D721Med (cell line): ENCODE results near the gene EIF2D.

Experiments used
- DNase-seq: peaks from one replicate; pipeline ENCODE4 v3.0.0; 2011; ENCODE audit warnings: low spot score; ENCODE audit not compliant: insufficient read length
- FAIRE-seq: peaks from 2 replicates; lab custom pipeline; 2011; peaks lifted over from hg19 to GRCh38; lab: Jason Lieb, UNC
- TF ChIP-seq, protein P1 (sequence below): IDR thresholded peaks from 2 replicates; pipeline ENCODE4 v1.5.1; 2012; ENCODE audit warnings: mild to moderate bottlenecking, control low read depth; ENCODE audit not compliant: insufficient read depth; ENCODE audit errors: missing control alignments

EIF2D gene

DNA sequence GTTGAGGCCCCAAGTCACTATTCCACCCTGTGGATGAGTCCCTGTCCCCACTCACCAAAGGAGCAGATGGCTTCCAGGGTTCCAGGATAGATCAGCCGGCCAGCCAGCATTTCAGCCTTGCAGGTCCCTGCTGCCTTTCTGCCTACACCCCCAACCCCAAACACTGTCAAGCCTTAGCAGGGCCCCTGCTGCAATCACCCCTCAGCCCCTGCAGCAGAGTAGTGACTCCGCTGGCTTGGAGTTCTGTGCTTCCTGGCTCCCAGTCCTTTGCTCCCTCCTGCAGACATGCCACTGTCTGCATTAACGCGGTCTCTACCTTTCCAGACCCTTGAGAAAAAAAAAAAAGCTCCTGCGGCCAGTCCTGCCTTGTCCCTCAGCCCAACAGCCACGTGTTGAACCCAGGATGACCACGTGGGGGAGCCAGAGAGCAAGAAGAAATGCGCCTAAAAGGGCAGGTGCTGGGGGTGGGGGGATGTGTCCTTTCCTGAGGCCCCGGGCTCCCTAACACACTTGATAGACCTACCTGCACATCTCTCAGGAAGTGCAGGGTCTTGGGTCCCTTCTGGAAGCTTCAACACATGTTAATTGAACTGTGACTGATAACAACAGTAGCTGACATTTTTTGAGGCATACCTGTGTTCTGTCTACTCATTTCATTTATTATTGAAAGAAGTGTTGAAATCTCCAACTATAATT, 67.6 kb downstream of the EIF2D start:
- TF ChIP-seq, protein P1, sequence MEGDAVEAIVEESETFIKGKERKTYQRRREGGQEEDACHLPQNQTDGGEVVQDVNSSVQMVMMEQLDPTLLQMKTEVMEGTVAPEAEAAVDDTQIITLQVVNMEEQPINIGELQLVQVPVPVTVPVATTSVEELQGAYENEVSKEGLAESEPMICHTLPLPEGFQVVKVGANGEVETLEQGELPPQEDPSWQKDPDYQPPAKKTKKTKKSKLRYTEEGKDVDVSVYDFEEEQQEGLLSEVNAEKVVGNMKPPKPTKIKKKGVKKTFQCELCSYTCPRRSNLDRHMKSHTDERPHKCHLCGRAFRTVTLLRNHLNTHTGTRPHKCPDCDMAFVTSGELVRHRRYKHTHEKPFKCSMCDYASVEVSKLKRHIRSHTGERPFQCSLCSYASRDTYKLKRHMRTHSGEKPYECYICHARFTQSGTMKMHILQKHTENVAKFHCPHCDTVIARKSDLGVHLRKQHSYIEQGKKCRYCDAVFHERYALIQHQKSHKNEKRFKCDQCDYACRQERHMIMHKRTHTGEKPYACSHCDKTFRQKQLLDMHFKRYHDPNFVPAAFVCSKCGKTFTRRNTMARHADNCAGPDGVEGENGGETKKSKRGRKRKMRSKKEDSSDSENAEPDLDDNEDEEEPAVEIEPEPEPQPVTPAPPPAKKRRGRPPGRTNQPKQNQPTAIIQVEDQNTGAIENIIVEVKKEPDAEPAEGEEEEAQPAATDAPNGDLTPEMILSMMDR = peak; percentile 98
- DNase-seq (peak; percentile 74), FAIRE-seq (no peak)
